ENCODE data around the gene NAPB.

NAPB gene

DNA sequence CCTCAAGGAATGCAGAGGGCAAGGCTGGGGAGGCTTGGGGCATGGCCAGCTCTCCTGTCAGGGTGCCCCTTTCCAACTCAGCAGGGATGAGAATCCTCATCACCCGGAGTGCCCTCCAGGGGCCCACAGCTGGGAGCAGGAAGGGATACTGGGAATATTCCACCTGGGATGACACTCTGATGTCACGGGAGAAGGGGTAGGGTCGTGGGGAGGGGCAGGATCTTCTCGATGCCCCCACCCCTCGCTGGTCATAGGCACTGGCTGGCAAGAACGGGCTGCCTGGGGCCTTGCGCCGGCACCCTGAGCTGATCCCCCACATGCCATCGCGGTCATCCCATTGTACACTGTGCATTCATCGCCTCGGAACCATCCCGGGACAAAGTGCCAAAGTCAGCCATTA lies 81.3 kb downstream of the NAPB start:
- in situ Hi-C loops (cut with HindIII; ENCODE audit: low pct_unique_long_range_greater_than_20kb, low sequenced_read_pairs), result no loop called here
- DNase-seq (ENCODE audit: low read depth in 1 of 2, low spot score in 1 of 2), result no peak
- no peak for TF ChIP-seq JUND (IDR thresholded peaks at IDR 0.05; ENCODE audit: low read depth)

DNA sequence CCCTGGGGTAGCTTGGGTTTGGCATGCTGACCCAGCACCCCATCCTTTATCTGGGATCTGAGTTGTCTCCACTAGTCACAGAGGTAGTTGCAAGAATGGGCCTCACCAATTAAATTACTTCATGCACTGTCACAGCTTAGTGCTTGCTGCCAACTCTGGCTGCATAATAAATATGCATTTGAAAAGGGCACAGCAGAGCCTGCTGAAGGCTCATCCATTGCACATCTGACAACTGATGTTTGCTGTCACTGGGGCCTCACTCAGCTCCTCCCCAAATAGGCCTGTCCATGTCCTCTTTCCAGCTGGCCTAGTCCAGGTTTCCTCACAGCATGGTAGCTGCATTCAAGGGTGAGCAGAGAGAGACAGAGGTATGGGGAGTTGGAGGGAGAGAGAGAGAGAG lies 84.0 kb downstream of the NAPB start:
- in situ Hi-C loops (cut with HindIII; ENCODE audit: low pct_unique_long_range_greater_than_20kb, low sequenced_read_pairs), result no loop called here
- no peak for DNase-seq (ENCODE audit: low read depth in 1 of 2, low spot score in 1 of 2)
- TF ChIP-seq JUND (IDR thresholded peaks at IDR 0.05; ENCODE audit: low read depth), result no peak

DNA sequence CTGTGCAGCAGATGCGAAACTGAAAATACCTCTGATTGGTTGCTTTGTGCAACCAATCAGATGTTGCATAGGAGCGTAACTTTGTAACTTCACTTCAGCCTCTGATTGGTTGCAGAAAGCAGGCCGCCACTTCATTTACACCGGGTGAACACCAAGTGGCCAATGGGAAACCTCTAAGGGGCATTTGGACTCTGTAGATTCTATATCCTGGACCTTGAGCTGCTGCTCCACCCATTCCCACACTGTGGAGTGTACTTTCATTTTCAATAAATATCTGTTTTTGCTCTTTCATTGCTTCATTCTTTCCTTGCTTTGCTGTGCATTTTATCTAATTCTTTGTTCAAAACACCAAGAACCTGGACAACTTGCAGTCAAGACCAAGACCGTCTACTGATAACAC lies 84.8 kb downstream of the NAPB start:
- no peak for DNase-seq (ENCODE audit: low read depth in 1 of 2, low spot score in 1 of 2)
- in situ Hi-C loops (cut with HindIII; ENCODE audit: low pct_unique_long_range_greater_than_20kb, low sequenced_read_pairs), result no loop called here
- TF ChIP-seq JUND (IDR thresholded peaks at IDR 0.05; ENCODE audit: low read depth), result no peak

GRCh38 chr20:23335521-23335920 lies 85.8 kb downstream of the NAPB start:
- DNase-seq (ENCODE audit: low read depth in 1 of 2, low spot score in 1 of 2), result no peak
- TF ChIP-seq JUND (IDR thresholded peaks at IDR 0.05; ENCODE audit: low read depth), result no peak
- in situ Hi-C loops (cut with HindIII; ENCODE audit: low pct_unique_long_range_greater_than_20kb, low sequenced_read_pairs), result no loop called here

GRCh38 chr20:23334111-23334510 lies 87.2 kb downstream of the NAPB start:
- in situ Hi-C loops (cut with HindIII; ENCODE audit: low pct_unique_long_range_greater_than_20kb, low sequenced_read_pairs), result no loop called here
- TF ChIP-seq JUND (IDR thresholded peaks at IDR 0.05; ENCODE audit: low read depth), result no peak
- DNase-seq (ENCODE audit: low read depth in 1 of 2, low spot score in 1 of 2), result no peak

GRCh38 chr20:23332467-23332866 lies 88.8 kb downstream of the NAPB start:
- DNase-seq (ENCODE audit: low read depth in 1 of 2, low spot score in 1 of 2), result no peak
- in situ Hi-C loops (cut with HindIII; ENCODE audit: low pct_unique_long_range_greater_than_20kb, low sequenced_read_pairs), result no loop called here
- no peak for TF ChIP-seq JUND (IDR thresholded peaks at IDR 0.05; ENCODE audit: low read depth)

GRCh38 chr20:23331450-23332350 lies 89.6 kb downstream of the NAPB start:
- in situ Hi-C loops (cut with HindIII; ENCODE audit: low pct_unique_long_range_greater_than_20kb, low sequenced_read_pairs), result no loop called here
- DNase-seq (ENCODE audit: low read depth in 1 of 2, low spot score in 1 of 2), result no peak
- TF ChIP-seq JUND (IDR thresholded peaks at IDR 0.05; ENCODE audit: low read depth), result no peak

- in situ Hi-C loops (cut with HindIII; ENCODE audit: low pct_unique_long_range_greater_than_20kb, low sequenced_read_pairs), result no loop called here
- TF ChIP-seq JUND (IDR thresholded peaks at IDR 0.05; ENCODE audit: low read depth), result no peak
Observed at GRCh38 chr20:23327617-23328333, 93.5 kb downstream of the NAPB start.

GRCh38 chr20:23326774-23327173 lies 94.5 kb downstream of the NAPB start:
- in situ Hi-C loops (cut with HindIII; ENCODE audit: low pct_unique_long_range_greater_than_20kb, low sequenced_read_pairs), result no loop called here
- TF ChIP-seq JUND (IDR thresholded peaks at IDR 0.05; ENCODE audit: low read depth), result no peak
- DNase-seq (ENCODE audit: low read depth in 1 of 2, low spot score in 1 of 2), result no peak

More at GRCh38 chr20:23327617-23328333, 93.5 kb downstream of the NAPB start:
- no peak for DNase-seq (ENCODE audit: low read depth in 1 of 2, low spot score in 1 of 2)

DNA sequence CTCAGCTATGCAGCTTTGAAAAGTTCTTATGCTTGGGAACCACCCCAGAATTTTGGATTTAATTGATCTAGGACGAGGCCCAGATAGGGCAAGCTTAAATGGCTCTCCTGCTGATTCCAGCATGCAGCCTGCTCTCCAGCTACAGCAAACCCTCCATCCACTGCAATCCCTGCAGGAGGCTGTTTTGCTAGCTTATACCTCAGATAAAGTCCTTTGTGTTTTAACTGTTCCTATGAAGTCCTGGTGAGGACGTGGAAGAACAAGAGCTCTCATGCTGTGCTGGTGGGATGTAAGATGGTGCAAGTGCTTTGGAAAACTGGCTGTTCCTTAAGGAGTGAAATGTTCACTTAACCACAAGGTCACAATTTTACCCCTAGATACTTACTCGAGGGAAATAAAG lies 96.2 kb downstream of the NAPB start:
- in situ Hi-C loops (cut with HindIII; ENCODE audit: low pct_unique_long_range_greater_than_20kb, low sequenced_read_pairs), result no loop called here
- no peak for DNase-seq (ENCODE audit: low read depth in 1 of 2, low spot score in 1 of 2)
- no peak for TF ChIP-seq JUND (IDR thresholded peaks at IDR 0.05; ENCODE audit: low read depth)
